Measurements from ENCODE around the gene AMBP. TPM values are rescaled to one million over a fixed set of nuclear protein-coding genes. Genes with fewer than 3 reads are reported as not detected.

AMBP gene
- total RNA-seq, 1 experiment from 2014 or later = 0.22 TPM

DNA sequence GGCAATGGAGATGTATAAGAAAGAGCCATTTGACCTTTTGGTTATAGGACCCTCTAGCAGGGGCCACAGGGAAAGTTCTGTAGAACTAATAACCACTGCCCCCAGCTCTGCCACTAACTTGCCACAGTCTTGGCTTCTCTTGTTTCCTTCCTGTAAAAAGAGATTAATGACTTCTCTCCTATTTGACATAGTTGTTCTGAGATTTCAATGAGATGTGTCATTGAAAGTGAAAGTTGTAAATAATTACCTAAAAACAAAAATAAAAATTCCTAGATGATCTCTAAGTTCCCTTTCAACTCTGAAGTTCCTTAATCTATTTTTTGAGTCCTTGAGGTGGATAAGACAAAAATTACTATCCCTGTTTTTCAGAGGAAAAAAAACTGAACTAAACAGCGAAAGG, 22.4 kb upstream of the AMBP start:
- no peaks in the 10 kb centered on the region for H3F3A ChIP-seq (ENCODE audit: low read length, unreplicated experiment)
- H3K9me2 ChIP-seq (replicated peaks; ENCODE audit: low read length) = no peaks in the 10 kb centered on the region
- no peaks in the 10 kb centered on the region for H3K79me2 ChIP-seq (ENCODE audit: low read length)
- no peak overlapping the region for H2AFZ ChIP-seq (ENCODE audit: low read length)
- POLR2A ChIA-PET (ENCODE audit: unreplicated experiment) = no interaction called here
- ATAC-seq = no peak
- H4K20me1 ChIP-seq (ENCODE audit: low read length) = no peaks in the 10 kb centered on the region
- no peak overlapping the region for H3K4me2 ChIP-seq (ENCODE audit: low read length)
- intact Hi-C loops (cut with micrococcal nuclease) = no loop called here
- DNase-seq = no peak
- TF ChIP-seq EZH2phosphoT487 (IDR thresholded peaks at IDR 0.05; ENCODE audit: borderline replicate concordance, low read length) (no peak), EZH2 (IDR thresholded peaks at IDR 0.05; ENCODE audit: low read length, unreplicated experiment) (no peak)
- TF ChIP-seq, protein P1, sequence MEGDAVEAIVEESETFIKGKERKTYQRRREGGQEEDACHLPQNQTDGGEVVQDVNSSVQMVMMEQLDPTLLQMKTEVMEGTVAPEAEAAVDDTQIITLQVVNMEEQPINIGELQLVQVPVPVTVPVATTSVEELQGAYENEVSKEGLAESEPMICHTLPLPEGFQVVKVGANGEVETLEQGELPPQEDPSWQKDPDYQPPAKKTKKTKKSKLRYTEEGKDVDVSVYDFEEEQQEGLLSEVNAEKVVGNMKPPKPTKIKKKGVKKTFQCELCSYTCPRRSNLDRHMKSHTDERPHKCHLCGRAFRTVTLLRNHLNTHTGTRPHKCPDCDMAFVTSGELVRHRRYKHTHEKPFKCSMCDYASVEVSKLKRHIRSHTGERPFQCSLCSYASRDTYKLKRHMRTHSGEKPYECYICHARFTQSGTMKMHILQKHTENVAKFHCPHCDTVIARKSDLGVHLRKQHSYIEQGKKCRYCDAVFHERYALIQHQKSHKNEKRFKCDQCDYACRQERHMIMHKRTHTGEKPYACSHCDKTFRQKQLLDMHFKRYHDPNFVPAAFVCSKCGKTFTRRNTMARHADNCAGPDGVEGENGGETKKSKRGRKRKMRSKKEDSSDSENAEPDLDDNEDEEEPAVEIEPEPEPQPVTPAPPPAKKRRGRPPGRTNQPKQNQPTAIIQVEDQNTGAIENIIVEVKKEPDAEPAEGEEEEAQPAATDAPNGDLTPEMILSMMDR (conservative IDR thresholded peaks at IDR 0.05; ENCODE audit: low read depth, low read length) = no peak
- H3K36me3 ChIP-seq (ENCODE audit: low read depth, low read length) = no peaks in the 10 kb centered on the region
- no TSS peak for BruUV-seq (replicated peaks)
- H3K27me3 ChIP-seq (ENCODE audit: low read length) = no peaks in the 10 kb centered on the region
- CTCF ChIA-PET = no interaction called here
- H3K27ac ChIP-seq (ENCODE audit: low read length) = no peak overlapping the region
- peaks cover 13% of the 10 kb centered on the region; the same call in 1 of the 2 replicates for H3K4me1 ChIP-seq (ENCODE audit: insufficient read depth, low read length)
- H3K9me3 ChIP-seq (ENCODE audit: low read length) = 0 out of 2 replicates have a peak, but pooled peaks cover 6% of the 10 kb centered on the region
- H3K4me3 ChIP-seq (ENCODE audit: low read length) = no peak overlapping the region
- H3K9ac ChIP-seq (ENCODE audit: low read length) = no peak overlapping the region

DNA sequence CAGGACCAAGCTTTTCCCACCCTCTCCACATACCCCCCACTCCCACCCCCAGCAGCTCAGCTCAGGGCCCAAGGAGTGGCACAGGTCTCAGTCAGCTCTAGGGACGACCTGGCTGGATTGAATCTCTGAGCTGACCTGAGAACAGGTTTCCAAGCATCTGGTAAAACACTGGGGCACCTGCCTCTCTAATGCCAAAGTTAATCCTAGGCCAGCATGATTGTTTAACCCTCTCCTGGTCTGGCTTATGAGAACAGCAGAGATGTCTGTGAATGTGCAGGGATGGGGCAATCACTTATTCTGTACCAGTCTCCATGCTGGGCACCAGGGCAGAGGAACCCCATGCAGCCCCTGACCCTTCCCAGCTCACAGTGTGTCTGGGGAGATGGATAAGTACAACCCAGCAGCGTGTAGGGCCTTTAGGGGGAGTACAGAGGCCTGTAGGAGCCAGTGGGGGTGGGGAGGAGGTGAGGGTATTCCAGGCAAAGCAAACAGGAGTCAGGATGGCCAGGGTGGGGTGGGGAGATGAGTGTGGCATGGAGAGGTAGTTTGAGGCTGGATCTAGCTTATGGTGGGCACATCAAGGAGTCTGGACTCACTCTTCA, 21.7 kb upstream of the AMBP start:
- Histone ChIP-seq H2AFZ (ENCODE audit: low read length) (no peak overlapping the region), H3K27ac (ENCODE audit: low read length) (no peak overlapping the region), H3K27me3 (ENCODE audit: low read length) (no peaks in the 10 kb centered on the region), H3K9ac (ENCODE audit: low read length) (no peak overlapping the region), H3K79me2 (ENCODE audit: low read length) (no peaks in the 10 kb centered on the region), H3K9me2 (replicated peaks; ENCODE audit: low read length) (no peaks in the 10 kb centered on the region), H3F3A (ENCODE audit: low read length, unreplicated experiment) (no peaks in the 10 kb centered on the region), H3K4me2 (ENCODE audit: low read length) (no peak overlapping the region), H3K9me3 (ENCODE audit: low read length) (0 out of 2 replicates have a peak, but pooled peaks cover 6% of the 10 kb centered on the region), H3K4me3 (ENCODE audit: low read length) (no peak overlapping the region), H3K36me3 (ENCODE audit: low read depth, low read length) (no peaks in the 10 kb centered on the region), H4K20me1 (ENCODE audit: low read length) (no peaks in the 10 kb centered on the region), H3K4me1 (ENCODE audit: insufficient read depth, low read length) (peaks cover 6% of the 10 kb centered on the region; the same call in 1 of the 2 replicates)
- BruUV-seq (replicated peaks) = no TSS peak
- TF ChIP-seq, protein P1 (conservative IDR thresholded peaks at IDR 0.05; ENCODE audit: low read depth, low read length) = no peak
- TF ChIP-seq EZH2 (IDR thresholded peaks at IDR 0.05; ENCODE audit: low read length, unreplicated experiment) (no peak), EZH2phosphoT487 (IDR thresholded peaks at IDR 0.05; ENCODE audit: borderline replicate concordance, low read length) (no peak)
- CTCF ChIA-PET = no interaction called here
- intact Hi-C loops (cut with micrococcal nuclease) = no loop called here
- DNase-seq (no peak), ATAC-seq (no peak)
- POLR2A ChIA-PET (ENCODE audit: unreplicated experiment) = no interaction called here

DNA sequence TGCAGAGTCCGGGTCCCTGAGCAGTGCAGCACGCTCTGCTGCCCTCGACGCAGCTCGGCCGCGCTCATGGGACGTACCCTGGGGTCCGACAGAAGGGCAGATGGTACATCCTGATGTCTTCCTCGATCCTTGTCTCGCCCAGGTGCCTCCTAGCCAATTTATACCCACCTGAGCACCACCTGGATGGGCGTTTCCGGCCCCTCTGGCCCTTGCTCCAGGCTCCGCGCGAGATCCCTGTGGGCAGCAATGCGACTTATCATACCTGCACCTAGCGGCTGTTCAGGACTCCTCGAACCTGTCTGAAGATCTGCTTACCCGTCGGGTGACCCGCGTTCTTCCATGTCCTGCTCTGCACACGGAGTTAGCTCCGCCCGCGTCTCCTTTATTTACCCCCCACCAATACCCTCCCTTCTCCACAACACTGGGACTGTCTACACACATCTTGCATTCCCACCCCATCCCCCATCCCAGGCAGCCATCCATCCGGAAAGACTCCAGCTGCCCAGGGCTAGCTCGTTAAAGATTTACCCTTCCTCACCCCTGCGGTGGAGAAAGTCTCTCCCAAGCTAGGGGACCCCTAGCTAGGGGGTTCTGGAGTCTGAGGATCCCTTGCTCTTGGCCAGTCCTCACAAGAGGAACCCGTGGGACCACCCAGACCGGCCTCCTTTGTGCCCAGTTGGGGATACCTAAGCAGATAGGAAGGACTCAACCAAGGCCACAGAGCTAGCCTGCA, 21.0 kb upstream of the AMBP start, which contains the start of gene KIF12:
Gene KIF12, minus strand, starts transcription at position 357 of the 733 bp plus-strand sequence. Its CDS starts 16 bp downstream, at position 341.
- Histone ChIP-seq H3K4me1 (ENCODE audit: insufficient read depth, low read length) (no peaks in the 10 kb centered on the region), H3K36me3 (ENCODE audit: low read depth, low read length) (no peaks in the 10 kb centered on the region), H4K20me1 (ENCODE audit: low read length) (no peaks in the 10 kb centered on the region), H2AFZ (ENCODE audit: low read length) (peak within 1 kb of the TSS; percentile 64; the same call in 1 of the 2 replicates), H3K27me3 (ENCODE audit: low read length) (no peaks in the 10 kb centered on the region), H3K4me3 (ENCODE audit: low read length) (peak within 1 kb of the TSS; percentile 69), H3K4me2 (ENCODE audit: low read length) (peak within 1 kb of the TSS; percentile 75), H3K27ac (ENCODE audit: low read length) (no peak within 1 kb of the TSS), H3K9ac (ENCODE audit: low read length) (no peak within 1 kb of the TSS), H3K9me3 (ENCODE audit: low read length) (0 out of 2 replicates have a peak, but pooled peaks cover 6% of the 10 kb centered on the region), H3K79me2 (ENCODE audit: low read length) (no peaks in the 10 kb centered on the region), H3F3A (ENCODE audit: low read length, unreplicated experiment) (no peaks in the 10 kb centered on the region), H3K9me2 (replicated peaks; ENCODE audit: low read length) (no peaks in the 10 kb centered on the region)
- BruUV-seq (replicated peaks) = no TSS peak
- TF ChIP-seq, protein P1 (conservative IDR thresholded peaks at IDR 0.05; ENCODE audit: low read depth, low read length) = no peak
- no peak for TF ChIP-seq EZH2phosphoT487 (IDR thresholded peaks at IDR 0.05; ENCODE audit: borderline replicate concordance, low read length)
- TF ChIP-seq EZH2 (IDR thresholded peaks at IDR 0.05; ENCODE audit: low read length, unreplicated experiment) = no peak
- CTCF ChIA-PET = no interaction called here
- DNase-seq = no peak
- POLR2A ChIA-PET (ENCODE audit: unreplicated experiment) = no interaction called here
- intact Hi-C loops (cut with micrococcal nuclease) = no loop called here
- ATAC-seq = no peak

Measured in PC-3 (cell line).